Bronchial epithelial cell (primary cell): ENCODE measurements around the gene SORCS2. TPM values are rescaled to one million over a fixed set of nuclear protein-coding genes. Genes with fewer than 3 reads are reported as not detected.

Experiments
- DNase-seq: peaks from one replicate; pipeline ENCODE4 v3.0.0-alpha.2; 2010; ENCODE audit warnings: low read depth
- FAIRE-seq: peaks from 2 replicates; lab custom pipeline; 2011; peaks lifted over from hg19 to GRCh38; lab: Jason Lieb, UNC
- H3K27me3 ChIP-seq: 2 replicates; pipeline ENCODE4 v1.5.1; 2011; ENCODE audit warnings: low read length; ENCODE audit not compliant: control insufficient read depth, insufficient read depth
- H3K36me3 ChIP-seq: 2 replicates; pipeline ENCODE4 v1.5.1; 2011; ENCODE audit warnings: low read length; ENCODE audit not compliant: control insufficient read depth, insufficient read depth
- H3K4me3 ChIP-seq: 2 replicates; pipeline ENCODE4 v1.5.1; 2011; ENCODE audit warnings: mild to moderate bottlenecking, low read depth, low read length, control low read depth
- CTCF ChIP-seq: IDR thresholded peaks from 2 replicates; pipeline ENCODE4 v1.5.1; 2011; ENCODE audit warnings: mild to moderate bottlenecking, moderate library complexity, low read length, control low read depth, inconsistent platforms; ENCODE audit not compliant: insufficient read depth, severe bottlenecking
- total RNA-seq: library from RNA; depleted of rRNA; stranded (reverse); fragments of >200 nt; gene quantifications from 2 replicates; pipeline ENCODE4 v1.2.1, GENCODE V29; 2014

Gene SORCS2
- total RNA-seq, 1 donor from 2014 or later = under 0.01 TPM

GRCh38 chr4:7392438-7393421 lies 200.4 kb downstream of the SORCS2 start:
- TF ChIP-seq CTCF = no peak
- H3K36me3 ChIP-seq = no peaks in the 10 kb centered on the region
- DNase-seq (peak; percentile 3), FAIRE-seq (no peak)
- no peaks in the 10 kb centered on the region for H3K27me3 ChIP-seq
- no peak overlapping the region for H3K4me3 ChIP-seq

GRCh38 chr4:7393601-7394575 lies 201.6 kb downstream of the SORCS2 start:
- DNase-seq (no peak), FAIRE-seq (no peak)
- Histone ChIP-seq H3K27me3 (no peaks in the 10 kb centered on the region), H3K36me3 (no peaks in the 10 kb centered on the region), H3K4me3 (no peak overlapping the region)
- no peak for TF ChIP-seq CTCF

GRCh38 chr4:7394681-7395451 lies 202.5 kb downstream of the SORCS2 start:
- FAIRE-seq = no peak

GRCh38 chr4:7395645-7396044 lies 203.3 kb downstream of the SORCS2 start:
- no peak for TF ChIP-seq CTCF
- Histone ChIP-seq H3K4me3 (no peak overlapping the region), H3K36me3 (no peaks in the 10 kb centered on the region), H3K27me3 (no peaks in the 10 kb centered on the region)
- DNase-seq = no peak
- FAIRE-seq = no peak

More at GRCh38 chr4:7394681-7395451, 202.5 kb downstream of the SORCS2 start:
- Histone ChIP-seq H3K36me3 (no peaks in the 10 kb centered on the region), H3K27me3 (no peaks in the 10 kb centered on the region), H3K4me3 (no peak overlapping the region)
- no peak for TF ChIP-seq CTCF
- DNase-seq = no peak
